ENCODE data around the gene RHEB. TPM values are rescaled to one million over a fixed set of nuclear protein-coding genes. Genes with fewer than 3 reads are reported as not detected.
A peak's percentile ranks its signal among the peaks of the same experiment; 100 is the strongest.

Gene RHEB
- total RNA-seq, 1 donor from 2014 or later = 119 TPM

DNA sequence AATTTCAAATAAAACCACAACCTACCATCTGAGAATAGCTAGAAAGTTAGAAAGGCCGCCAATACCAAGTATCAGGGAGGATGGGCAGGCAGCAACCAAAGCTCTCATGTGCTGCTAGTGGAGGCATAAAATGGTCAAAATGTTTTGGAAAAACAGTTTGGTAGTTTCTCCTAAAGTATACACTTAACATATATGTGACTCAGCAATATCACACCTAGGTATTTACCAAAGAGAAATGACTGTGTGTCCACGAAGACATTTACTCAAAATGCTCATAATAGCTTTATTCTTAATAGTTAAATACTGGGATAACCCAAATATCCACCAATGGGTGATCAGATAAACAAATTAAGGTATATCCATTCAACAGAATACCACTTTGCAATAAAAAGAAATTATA, 14.3 kb downstream of the RHEB start:
- FAIRE-seq (no peak), DNase-seq (ENCODE audit: low spot score in 2 of 2) (no peak)

DNA sequence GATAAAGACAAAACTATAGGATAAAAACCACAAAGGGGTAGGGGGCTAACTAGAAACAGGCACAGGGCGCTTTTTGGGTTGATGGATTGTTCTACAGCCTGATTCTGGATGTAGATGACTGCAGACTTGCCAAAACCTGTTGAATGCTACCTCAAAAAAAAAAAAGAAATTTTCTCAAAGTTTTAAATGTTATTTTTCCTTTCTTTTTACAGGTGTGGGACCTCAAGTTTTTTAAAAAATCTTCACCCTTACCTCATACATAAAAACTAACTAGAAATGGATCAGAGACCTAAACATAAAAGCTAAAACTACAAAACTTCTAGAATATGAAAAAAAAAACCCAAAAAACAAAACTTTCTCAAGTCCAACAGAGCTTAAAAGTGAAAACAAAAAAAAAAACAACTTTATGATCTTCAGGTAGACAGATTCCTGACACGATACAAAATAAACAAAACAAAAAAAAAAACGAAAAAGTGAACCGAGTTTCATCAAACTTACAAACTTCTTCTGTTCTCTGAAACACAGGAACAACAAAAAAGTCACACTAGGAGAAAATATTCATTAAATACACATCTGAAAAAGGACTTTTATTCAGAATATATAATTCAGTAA, 14.9 kb downstream of the RHEB start:
- FAIRE-seq (peak; percentile 79), DNase-seq (ENCODE audit: low spot score in 2 of 2) (no peak)

DNA sequence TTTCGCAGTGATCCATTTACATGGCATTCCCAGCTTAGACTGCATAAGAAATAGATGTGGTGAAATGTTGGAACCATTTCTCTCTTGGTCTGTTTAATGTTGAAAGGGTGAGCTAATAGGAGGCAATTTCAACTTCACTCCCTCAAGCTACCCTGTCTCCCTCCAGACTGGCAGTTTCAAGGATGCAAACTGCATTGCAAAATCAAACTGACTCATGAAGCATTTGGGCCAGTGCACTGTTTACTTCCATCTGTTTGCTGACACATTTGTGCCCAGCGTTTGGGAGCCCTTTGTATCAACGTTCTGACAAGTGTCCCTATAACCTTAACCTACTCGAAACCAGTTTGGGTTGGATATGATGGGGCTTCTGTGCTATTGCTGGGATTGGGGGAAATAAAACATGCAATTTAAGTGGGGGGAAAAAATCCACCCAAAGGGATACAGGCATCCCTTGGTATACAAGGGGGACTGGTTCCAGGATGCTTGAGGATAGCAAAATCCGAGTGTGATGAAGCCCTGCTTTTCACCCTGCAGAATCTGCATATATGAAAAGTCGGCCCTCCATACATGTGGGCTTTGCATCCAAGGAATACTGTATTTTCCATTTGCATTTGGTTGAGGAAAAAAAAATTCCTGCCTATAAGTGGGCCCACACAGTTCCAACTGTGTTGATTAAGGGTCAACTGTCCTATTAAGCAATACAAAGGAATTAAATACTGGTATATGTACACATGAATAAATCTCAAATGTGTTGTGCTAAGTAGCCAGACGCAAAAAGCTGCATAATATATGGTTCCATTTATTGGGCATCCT, 15.6 kb downstream of the RHEB start:
- DNase-seq (ENCODE audit: low spot score in 2 of 2) (no peak), FAIRE-seq (no peak)

DNA sequence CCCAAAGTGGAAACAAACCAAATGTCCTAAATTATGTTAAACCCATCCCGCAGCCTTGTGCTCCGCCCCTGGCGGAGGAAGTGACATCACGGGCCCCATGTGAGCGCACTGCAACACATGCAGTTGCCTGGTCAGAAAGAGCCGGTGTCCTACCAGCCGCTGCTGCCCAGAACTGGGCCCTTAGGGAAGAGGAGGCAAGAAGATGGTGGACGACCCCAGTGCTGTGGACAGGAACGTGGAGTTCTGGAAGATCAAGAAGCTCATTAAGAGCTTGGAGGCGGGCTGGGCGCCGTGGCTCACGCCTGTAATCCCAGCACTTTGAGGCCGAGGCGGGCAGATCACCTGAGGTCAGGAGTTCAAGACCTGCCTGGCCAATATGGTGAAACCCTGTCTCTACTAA, 18.0 kb downstream of the RHEB start:
- no peak for DNase-seq (ENCODE audit: low spot score in 2 of 2)
- FAIRE-seq = no peak

DNA sequence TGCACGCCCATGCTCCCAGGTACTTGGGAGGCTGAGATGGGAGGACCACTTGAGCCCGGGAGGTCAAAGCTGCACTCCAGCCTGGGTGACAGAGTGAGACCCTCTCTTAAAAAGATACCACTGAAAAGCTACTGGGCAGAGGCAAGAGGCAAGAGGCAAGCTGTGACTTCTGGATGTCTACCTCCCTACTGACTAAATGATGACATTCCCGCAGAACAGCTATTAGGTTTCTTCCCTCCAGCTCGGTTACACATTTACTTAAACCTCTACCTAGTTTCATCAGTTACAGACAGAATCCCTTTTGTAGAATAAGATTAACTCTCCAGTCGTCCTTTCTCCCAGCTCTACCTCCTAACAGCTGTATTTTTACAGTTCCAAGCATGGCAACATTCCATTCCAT, 21.2 kb downstream of the RHEB start:
- DNase-seq (ENCODE audit: low spot score in 2 of 2) (no peak), FAIRE-seq (no peak)

DNA sequence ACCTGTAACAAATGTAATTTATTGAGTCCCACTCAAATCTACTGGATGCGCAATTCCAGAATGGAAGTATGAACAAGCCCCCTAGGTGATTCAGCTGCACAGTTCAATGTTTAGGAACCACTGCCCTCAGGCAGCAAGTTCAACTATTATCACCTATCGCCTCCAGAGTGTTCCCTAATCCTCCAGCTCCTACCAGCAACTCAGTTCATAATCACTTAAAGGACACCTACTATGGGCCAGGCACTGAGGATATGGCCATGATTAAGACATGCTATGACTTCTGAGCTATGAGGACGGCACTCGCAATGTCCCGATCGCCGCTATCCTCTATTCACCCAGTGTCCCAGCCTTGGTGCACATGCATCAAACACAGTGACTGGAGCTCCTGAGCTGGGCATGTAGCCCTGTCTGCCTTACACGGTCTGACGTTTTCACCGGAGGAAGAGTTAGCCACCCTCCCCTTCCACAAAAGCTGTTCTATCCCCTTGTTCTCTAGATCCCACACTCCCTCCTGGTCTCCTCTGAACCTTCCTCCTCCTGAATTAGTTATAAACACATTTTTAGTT, 22.3 kb downstream of the RHEB start:
- FAIRE-seq (no peak), DNase-seq (ENCODE audit: low spot score in 2 of 2) (no peak)

DNA sequence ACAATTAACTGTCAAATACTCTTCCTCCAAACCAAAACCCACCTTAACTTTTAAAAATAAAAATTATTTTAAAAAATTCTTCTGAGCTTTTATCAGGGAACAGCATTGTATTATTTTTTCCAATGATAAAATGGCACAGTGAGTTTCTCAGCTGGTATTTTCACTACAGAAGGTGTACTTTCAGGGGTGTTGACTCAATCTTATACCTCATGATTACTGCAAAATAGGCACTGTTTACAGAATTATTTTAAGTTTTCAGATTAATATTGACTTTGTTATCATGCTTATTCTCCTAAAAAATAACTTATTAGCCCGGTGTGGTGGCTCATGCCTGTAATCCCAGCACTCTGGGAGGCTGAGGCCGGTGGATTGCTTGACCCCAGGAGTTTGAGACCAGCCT, 24.3 kb downstream of the RHEB start:
- FAIRE-seq (no peak), DNase-seq (ENCODE audit: low spot score in 2 of 2) (no peak)

DNA sequence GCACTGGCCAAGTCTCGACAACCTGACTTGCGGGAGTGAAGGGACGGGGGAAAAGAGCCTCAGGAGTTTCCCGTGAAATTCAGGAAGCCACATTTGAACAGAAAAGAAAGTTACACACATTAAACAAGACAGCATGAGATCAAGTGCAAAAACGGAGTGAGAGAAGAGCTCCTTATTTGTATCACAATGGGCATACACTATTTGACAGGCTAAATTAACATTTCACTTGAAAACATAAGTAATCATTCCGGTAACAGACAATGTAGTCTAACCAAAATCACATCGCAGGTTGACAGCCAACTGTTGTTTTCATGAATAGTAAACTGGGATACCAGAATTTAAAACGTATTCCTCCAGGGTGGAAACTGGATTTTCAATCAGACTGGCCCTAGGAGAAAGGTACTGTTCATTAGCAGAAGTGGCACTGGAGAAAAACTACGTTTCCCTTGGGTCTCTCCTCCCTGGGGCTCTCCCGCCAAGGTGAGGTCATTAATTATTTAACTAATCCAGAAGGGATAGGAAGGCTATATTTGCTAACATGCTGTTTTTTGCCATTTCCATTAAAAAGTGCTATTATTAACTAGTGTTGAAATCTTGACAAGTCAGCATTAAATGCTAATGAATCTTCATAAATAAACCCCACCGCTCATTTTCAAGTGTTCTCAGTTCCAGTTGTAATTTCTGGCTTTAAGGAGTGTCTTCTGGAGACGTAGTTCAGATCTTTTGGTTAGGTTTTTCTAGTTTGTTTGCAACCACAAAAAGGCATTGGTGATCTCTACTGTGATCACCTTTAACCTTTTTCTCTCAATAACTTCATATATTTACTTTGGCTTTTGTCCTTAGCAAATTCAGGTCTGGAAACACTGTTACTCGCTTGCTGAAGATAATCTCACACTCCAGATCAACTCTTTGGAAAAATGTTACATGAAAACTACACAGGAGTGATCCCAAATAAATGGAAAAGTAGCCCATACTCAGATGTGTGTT, 25.1 kb downstream of the RHEB start:
- DNase-seq (ENCODE audit: low spot score in 2 of 2) (no peak), FAIRE-seq (no peak)

DNA sequence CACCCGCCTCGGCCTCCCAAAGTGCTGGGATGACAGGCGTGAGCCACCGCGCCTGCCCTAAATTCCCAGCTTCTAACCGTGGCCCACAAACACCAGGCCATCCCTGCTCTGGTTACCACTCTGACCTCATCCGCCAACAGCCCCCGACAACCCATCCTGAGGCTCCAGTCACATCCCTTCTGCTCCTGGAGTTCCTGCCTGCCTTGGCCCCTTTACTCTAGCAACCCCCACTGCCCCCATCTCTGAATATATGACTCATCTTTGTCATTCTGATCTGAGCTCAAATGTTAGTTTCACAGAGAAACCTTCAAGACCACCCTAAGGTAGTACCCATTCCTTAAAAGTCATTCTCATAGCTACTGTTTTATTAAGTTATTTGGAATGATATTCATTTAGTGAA, 26.6 kb downstream of the RHEB start:
- DNase-seq (ENCODE audit: low spot score in 2 of 2) = no peak
- no peak for FAIRE-seq

DNA sequence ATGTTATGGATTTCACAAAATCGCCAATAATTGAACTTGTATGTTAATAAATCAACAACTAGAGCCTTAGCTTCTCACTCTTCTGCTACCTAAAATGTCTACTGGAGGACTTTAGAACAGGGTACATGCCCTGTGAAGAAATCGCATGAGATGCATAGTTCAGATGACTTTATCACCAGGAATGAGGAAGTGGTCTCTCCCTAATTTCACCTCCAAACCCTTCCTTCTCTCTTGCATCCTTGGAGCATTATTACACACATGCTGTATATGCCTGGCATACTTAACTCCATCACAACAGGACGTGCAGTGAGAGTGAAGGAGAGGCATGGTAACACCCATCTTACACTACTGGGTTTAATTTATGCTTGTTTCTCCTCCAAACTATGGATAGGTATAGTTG, 27.8 kb downstream of the RHEB start:
- FAIRE-seq (no peak), DNase-seq (ENCODE audit: low spot score in 2 of 2) (no peak)

DNA sequence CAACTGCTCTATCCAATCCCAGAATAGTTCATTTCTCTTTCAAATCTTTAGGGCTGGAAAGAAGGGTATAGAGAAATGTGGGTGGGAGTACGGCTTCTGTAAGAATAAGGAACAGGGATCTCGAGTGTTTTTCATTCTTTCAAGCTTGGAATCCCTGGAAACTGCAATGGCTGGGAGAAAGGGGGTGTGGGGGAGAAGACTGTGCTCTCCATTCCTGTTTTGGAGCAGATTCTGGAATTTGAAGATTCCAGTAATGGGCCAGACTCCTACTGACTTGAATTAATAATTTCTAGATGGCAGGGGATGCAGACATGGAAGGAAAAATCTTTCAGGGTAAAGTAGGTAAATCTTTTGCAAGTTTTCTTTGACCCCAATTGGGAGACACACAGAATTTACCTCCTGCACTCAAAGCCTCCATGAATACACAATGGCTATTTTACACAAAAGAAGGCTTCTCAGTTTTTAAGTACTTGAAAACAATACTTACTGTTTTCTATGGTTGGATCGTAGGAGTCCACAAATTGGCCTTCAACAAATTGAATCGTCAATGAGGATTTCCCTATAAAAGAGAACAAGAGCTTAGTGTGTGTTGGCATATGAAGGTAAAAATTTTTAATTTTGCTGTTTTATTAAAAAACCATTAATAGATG, 29.1 kb downstream of the RHEB start:
- FAIRE-seq (peak; percentile 74), DNase-seq (ENCODE audit: low spot score in 2 of 2) (no peak)

DNA sequence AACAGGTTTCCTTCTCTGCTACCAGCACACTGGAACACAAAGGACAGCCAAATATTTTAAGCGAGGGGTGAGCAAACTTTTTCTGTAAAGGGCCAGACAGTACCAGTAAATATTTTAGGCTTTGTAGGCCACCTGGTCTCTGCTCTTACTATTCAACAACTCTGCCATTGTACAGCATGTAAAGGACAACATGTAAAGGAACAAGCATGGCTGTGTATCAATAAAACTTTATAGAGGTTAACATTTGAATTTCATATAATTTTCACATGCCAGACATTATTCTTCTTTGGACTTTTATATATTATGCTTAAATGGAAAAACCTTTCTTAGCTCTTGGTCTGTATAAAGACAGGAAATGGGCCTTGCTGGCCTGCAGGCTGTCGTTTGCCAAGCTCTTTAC, 30.2 kb downstream of the RHEB start:
- DNase-seq (ENCODE audit: low spot score in 2 of 2) = no peak
- FAIRE-seq = no peak

DNA sequence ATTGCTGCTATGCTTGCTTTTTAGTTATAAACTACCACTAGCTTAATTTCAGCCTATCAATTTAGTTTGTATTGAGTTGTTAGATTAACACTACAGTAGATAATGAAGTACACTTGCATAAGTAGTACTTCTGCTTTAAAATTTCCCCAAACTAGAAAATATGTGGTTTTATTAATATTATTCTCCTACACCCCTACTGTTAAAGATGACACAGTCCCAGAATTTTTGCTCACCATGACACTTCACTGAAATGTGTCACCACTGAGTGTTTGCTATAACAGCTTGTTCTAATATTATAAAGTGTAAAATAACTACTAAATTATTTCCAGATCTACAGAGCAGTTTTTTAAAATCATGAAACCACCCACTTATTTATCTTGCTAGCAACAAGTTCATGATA, 31.6 kb downstream of the RHEB start:
- FAIRE-seq = no peak
- no peak for DNase-seq (ENCODE audit: low spot score in 2 of 2)

DNA sequence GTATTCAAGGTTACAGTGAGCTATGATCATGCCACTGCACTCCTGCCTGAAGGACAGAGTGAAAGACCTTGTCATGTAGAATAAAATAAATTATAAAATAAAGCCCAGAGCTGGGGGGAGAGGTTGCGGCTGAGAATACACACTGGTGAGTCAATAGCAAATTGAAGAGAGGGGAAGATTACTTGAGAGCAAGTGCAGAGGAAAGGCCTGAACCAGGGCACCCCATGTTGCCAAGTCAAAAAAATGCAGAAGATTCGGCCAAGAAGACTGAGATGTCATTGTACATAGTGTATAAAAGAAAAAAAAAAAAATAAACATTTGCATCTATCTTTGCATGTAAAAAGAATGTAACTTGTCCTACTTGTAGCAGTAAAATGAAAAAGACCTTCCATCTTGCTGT, 32.5 kb downstream of the RHEB start:
- FAIRE-seq = no peak
- DNase-seq (ENCODE audit: low spot score in 2 of 2) = no peak

DNA sequence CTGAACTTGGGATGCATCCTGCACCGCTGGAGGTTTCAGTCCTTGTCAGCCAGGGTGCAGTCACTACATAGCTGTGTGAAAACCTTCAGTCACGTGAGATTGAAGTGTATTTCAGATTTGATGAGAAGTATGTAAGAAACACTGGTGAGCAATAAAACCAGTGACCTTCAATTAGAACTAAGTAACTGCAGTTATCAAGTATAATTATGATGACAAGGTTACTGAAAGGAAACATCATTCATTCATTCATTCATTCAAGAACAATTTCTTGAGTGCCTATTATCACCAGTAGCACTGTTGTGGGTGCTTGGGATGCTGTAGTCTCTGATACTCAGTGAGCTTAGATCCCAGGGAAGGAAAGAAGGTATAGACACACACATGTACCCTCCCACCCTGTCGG, 33.6 kb downstream of the RHEB start:
- DNase-seq (ENCODE audit: low spot score in 2 of 2) (no peak), FAIRE-seq (no peak)

DNA sequence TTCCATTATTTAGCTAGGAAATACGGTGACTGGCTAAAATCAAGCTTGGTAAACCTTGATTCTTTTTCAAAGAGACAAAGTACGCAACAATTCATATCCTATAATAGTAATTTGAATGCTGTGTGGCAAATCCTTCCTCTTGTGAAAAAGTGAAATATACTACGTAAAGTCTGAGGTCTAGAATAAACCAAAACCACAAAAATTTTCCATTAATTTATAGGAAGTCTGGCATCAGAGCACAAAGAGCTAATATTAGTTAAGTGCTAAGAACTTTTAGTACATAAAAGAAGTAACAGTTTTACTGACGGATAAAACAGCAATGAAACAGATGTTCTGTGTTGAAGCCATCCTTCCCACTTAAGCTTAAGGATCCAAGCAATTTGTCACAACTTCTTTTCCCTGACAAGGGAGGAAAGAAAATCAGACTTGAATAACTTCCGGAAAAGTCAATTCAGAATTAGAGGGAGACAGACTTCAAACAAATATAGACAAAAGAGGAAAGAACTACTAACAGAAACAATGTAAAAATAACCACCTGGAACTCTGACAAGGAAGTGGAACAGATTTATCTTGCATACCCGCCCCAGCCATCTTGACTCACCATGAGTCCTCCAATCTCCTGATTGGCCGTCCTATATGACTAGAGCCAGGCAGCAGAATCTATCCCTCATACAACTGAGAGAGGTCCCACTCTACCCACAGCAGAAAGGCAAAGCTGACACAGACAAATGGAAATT, 34.6 kb downstream of the RHEB start:
- FAIRE-seq (no peak), DNase-seq (ENCODE audit: low spot score in 2 of 2) (no peak)

DNA sequence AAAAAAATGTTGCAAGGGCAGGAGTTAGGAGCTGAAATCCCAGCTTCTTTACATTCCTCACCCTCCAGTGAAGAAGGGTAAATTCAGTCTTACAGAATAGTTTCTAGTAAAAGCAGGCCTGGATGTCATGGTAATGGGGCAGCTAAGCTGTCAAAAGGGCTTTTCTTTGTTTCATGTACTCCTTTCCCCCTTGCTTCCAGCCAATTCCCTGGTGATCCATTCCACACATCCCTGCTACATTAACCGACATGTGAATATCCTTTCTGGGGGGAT, 36.0 kb downstream of the RHEB start:
- no peak for DNase-seq (ENCODE audit: low spot score in 2 of 2)
- FAIRE-seq = no peak

DNA sequence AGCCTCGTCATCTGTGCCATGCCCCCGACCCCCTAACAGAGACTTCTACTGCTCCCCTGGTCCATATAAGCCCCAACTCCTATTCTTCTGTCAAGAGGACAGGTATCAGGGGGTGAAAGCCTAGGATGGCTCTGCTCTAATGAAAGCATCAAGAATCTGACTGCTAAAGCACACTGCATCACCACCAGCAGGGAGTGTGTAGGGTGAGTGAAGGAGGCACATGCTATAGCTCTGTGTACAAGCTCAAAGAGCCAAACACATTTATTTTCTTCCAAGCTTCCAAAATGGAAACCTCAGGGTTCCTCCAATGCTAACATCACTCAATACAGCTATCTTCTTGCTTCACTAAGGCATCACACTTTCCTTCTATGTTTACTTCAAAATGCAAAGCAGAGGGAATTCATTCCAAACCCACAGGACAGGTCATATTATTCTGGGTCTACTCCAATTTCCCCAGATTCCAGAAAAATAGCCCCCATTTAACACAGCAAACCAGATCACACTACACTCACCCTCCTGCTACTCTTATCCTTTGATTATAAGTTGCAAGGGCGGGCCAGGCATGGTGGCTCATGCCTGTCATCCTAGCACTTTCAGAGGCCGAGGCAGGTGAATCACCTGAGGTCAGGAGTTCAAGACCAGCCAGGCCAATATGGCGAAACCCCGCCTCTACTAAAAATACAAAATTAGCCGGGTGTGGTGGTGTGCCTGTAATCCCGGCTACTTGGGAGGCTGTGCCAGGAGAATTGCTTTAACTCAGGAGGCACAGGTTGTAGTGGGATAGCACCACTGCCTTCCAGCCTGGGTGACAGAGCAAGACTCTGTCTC, 36.6 kb downstream of the RHEB start:
- FAIRE-seq = no peak
- no peak for DNase-seq (ENCODE audit: low spot score in 2 of 2)
